SH-SY5Y (cell line): ENCODE results near the gene ALPK3.

Experiments
- GATA2 ChIP-seq: IDR thresholded peaks from 2 replicates; pipeline ENCODE4 v1.6.1; 2011; ENCODE audit warnings: mild to moderate bottlenecking, low read depth, low read length
- GATA3 ChIP-seq: IDR thresholded peaks from 2 replicates; pipeline ENCODE4 v1.6.1; 2011; ENCODE audit warnings: low read depth, mild to moderate bottlenecking, low read length, moderate library complexity

Gene ALPK3

GRCh38 chr15:84891339-84891738, 74.2 kb downstream of the ALPK3 start:
- TF ChIP-seq GATA3 (no peak), GATA2 (no peak)

GRCh38 chr15:84892786-84893307, 75.7 kb downstream of the ALPK3 start:
- TF ChIP-seq GATA3 (no peak), GATA2 (no peak)

- TF ChIP-seq GATA3 (no peak), GATA2 (no peak)
Observed at GRCh38 chr15:84893607-84894006, 76.5 kb downstream of the ALPK3 start.

GRCh38 chr15:84894736-84895425, 77.7 kb downstream of the ALPK3 start:
- TF ChIP-seq GATA3 (no peak), GATA2 (no peak)

- TF ChIP-seq GATA2 (no peak), GATA3 (no peak)
Observed at GRCh38 chr15:84898761-84899160, 81.6 kb downstream of the ALPK3 start.

GRCh38 chr15:84899750-84900149, 82.6 kb downstream of the ALPK3 start:
- TF ChIP-seq GATA2 = no peak
- no peak for TF ChIP-seq GATA3

- TF ChIP-seq GATA3 (no peak), GATA2 (no peak)
Observed at GRCh38 chr15:84901540-84901939, 84.4 kb downstream of the ALPK3 start.

GRCh38 chr15:84903751-84904150, 86.6 kb downstream of the ALPK3 start:
- TF ChIP-seq GATA3 = no peak
- TF ChIP-seq GATA2 = no peak

GRCh38 chr15:84904419-84904818, 87.3 kb downstream of the ALPK3 start:
- TF ChIP-seq GATA3 = no peak
- no peak for TF ChIP-seq GATA2

GRCh38 chr15:84905016-84905916, 88.1 kb downstream of the ALPK3 start:
- no peak for TF ChIP-seq GATA2
- TF ChIP-seq GATA3 = no peak

GRCh38 chr15:84907731-84908130, 90.6 kb downstream of the ALPK3 start:
- TF ChIP-seq GATA3 = no peak
- no peak for TF ChIP-seq GATA2

GRCh38 chr15:84908564-84908963, 91.4 kb downstream of the ALPK3 start:
- no peak for TF ChIP-seq GATA3
- TF ChIP-seq GATA2 = no peak

GRCh38 chr15:84909029-84909428, 91.9 kb downstream of the ALPK3 start:
- TF ChIP-seq GATA2 (no peak), GATA3 (no peak)

- TF ChIP-seq GATA2 (no peak), GATA3 (no peak)
Observed at GRCh38 chr15:84909782-84910181, 92.6 kb downstream of the ALPK3 start.
